ENCODE data around the gene AGFG2.
"Not testable (repeated sequence)": the region's sequence is repeated elsewhere in the genome, so short reads cannot be mapped to it uniquely, and the experiment has no call there.

The AGFG2 gene

GRCh38 chr7:100538654-100539435 is at the start of gene AGFG2:
TSS of gene AGFG2 (plus strand) at chr7:100539203. CDS start at chr7:100539347, 144 bp downstream.
- peak; percentile 100 for DNase-seq (ENCODE audit: low spot score)

DNA sequence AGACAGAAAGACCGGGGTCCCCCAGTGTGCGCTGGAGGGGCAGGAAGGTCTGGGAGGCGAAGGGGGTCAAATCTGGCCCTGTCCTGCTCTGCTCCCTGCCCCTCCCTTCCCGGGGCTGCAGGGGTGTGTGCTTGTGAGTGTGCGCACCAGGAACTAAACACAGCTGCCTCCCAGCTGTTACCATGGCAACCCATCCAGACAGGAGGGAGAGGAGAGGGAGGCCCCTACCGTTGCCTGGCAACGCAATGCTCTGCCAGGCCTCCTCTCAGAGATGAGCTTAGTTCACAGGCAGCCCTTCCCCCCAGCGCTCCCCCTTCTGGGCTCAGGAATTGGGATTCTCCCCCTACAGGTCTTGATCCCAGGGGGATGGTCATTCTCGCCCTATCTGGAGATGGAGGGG is 49.2 kb upstream of the AGFG2 start:
- DNase-seq (ENCODE audit: low spot score): peak; percentile 53

- no peak for DNase-seq (ENCODE audit: low spot score)
These were observed 48.4 kb upstream of the AGFG2 start for GRCh38 chr7:100490483-100491191.

- DNase-seq (ENCODE audit: low spot score): no peak
These were observed 47.8 kb upstream of the AGFG2 start for GRCh38 chr7:100491192-100491578.

- DNase-seq (ENCODE audit: low spot score): no peak
These were observed 46.1 kb upstream of the AGFG2 start for GRCh38 chr7:100492738-100493475.

DNA sequence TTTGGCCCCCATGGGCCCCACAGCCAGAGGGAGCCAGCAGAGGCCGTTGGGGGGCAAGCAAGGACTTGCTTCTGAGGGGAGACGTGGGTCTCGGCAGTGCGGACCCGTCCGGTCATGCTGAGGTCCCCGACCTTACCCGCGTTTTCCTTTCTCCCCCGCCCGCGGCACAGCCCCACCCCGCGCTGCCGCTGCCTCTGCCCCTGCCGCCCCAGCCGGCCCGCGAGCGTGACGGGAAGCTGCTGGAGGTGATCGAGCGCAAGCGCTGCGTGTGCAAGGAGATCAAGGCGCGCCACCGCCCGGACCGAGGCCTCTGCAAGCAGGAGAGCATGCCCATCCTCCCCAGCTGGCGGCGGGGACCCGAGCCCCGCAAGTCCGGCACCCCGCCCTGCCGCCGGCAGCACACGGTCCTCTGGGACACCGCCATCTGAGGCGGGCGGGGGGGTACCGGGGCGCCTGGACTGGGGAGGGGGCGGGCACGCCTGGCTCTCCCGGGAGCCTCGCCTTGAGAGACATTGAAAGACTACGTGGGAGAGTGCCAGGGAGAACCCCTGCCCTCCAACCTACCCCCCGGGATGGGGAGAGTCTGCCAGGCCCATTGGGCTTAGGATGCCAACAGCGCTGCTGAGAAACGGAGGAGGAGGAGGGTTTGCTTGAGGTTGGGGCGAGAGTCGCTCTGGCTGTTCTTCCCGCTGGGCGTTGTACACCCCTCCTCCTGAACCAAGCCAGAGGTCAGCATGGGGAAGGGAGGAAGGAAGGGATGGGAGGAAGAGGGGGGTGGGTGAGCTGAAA is 45.3 kb upstream of the AGFG2 start:
- peak; percentile 53 for DNase-seq (ENCODE audit: low spot score)

DNA sequence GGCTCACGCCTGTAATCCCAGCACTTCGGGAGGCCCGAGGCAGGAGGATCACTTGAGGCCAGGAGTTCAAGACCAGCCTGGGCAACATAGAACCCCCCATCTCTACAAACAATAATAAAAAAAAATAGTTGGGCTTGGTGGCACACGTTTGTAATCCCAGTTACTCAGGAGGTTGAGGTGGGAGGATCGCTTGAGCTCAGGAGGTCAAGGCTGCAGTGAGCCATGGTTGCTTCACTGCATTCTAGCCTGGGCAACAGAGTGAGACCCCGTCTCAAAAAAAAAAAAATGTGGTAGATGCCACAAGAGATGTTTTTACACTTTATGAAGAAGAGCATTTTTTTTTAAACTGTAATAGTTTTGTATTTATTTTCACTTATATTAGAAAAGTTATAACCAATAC is 42.5 kb upstream of the AGFG2 start:
- DNase-seq (ENCODE audit: low spot score): no peak

- DNase-seq (ENCODE audit: low spot score): not testable (repeated sequence)
These were observed 38.3 kb upstream of the AGFG2 start for GRCh38 chr7:100500743-100501142.

DNA sequence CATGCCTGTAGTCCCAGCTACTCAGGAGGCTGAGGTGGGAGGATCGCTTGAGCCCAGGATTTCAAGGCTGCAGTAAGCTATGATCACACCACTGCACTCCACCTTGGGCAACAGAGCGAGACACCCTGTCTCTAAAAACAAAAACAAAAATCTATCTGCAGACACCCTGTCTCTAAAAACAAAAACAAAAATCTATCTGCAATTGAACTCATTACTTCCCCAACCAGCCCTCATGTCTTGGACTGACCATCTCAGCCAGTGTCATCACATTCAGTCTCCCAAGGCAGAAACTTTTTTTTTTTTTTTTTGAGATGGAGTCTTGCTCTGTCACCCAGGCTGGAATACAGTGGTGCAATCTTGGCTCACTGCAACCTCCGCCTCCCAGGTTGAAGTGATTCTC is 35.0 kb upstream of the AGFG2 start:
- DNase-seq (ENCODE audit: low spot score): not testable (repeated sequence)

- DNase-seq (ENCODE audit: low spot score): no peak
These were observed 34.0 kb upstream of the AGFG2 start for GRCh38 chr7:100504887-100505611.

GRCh38 chr7:100506356-100506923 is 32.6 kb upstream of the AGFG2 start:
- no peak for DNase-seq (ENCODE audit: low spot score)

DNA sequence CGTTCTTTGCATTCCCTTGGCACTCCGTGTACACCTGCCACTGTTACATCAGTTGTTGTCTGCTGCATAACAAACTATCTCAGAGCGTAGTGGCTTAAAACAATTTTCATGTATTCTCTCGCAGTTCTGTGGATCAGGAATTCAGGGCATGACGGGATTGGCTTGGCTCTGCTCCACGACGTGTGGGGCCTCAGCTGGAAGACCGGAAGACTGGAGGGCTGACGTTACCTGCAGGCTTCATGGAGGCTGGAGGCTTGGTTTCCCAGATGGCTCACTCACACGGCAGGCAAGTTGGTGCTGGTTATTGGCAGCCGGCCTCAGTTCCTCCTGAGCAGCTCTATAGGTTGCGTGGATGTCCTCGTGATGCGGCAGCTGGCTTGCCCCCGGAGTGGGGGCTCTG is 29.8 kb upstream of the AGFG2 start:
- no peak for DNase-seq (ENCODE audit: low spot score)

GRCh38 chr7:100510437-100511239 is 28.4 kb upstream of the AGFG2 start:
- no peak for DNase-seq (ENCODE audit: low spot score)

DNA sequence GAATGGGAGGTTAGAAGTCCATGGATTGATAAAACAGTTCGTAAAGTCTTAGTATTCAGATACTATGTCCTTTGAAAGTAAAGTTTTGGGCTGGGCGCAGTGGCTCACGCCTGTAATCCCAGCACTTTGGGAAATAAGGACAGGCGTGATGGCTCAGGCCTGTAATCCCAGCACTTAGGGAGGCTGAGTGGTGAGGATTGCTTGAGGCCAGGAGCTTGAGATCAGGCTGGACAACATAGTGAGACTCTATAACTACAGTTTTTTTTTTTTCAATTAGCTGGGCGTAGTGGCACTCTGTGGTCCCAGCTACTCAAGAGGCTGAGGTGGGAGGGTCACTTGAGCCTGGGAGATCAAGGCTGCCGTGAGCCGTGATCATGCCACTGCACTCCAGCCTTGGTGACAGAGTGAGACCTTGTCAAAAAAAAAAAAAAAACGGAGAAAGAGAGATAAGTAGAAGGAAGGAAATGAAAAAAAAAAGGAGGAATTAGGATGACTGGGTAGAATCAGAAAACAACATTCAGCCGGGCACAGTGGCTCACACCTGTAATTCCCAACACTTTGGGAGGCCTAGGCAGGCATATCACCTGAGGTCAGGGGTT is 25.7 kb upstream of the AGFG2 start:
- DNase-seq (ENCODE audit: low spot score): no peak

- DNase-seq (ENCODE audit: low spot score): no peak
These were observed 23.9 kb upstream of the AGFG2 start for GRCh38 chr7:100515072-100515532.

GRCh38 chr7:100516135-100516812 is 22.7 kb upstream of the AGFG2 start:
- DNase-seq (ENCODE audit: low spot score): peak; percentile 70

DNA sequence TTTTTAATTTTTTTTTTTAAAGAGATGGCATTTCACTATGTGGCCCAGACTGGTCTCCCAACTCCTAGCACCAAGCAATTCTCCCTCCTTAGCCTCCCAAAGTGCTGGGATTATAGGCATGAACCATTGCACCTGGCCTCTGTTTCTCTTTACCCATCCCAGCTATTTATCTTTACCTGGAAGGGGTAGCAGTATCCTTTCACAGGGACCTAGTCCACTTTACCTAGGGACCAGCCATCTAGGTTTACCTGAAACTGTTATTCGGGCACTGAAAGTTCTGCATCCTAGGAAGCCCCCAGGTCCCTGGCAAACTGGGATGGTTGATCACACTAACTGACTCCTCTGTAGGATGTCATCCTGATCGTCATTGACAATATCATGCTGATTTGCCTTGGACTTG is 21.7 kb upstream of the AGFG2 start:
- DNase-seq (ENCODE audit: low spot score): no peak

DNA sequence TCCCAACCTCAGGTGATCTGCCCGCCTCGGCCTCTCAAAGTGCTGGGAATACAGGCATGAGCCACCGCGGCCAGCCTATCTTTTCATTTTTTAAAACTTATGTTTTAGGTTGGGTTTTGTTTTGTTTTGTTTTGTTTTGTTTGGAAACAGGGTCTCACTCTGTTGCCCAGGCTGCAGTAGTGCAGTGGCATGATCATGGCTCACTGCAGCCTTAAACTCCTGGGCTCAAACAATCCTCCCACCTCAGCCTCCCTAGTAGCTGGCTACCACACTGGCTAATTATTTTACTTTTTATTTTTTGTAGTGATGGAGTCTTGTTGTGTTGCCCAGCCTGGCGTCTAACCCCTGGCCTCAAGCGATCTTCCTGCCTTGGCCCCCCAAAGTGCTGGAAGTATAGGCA is 19.4 kb upstream of the AGFG2 start:
- DNase-seq (ENCODE audit: low spot score): no peak

DNA sequence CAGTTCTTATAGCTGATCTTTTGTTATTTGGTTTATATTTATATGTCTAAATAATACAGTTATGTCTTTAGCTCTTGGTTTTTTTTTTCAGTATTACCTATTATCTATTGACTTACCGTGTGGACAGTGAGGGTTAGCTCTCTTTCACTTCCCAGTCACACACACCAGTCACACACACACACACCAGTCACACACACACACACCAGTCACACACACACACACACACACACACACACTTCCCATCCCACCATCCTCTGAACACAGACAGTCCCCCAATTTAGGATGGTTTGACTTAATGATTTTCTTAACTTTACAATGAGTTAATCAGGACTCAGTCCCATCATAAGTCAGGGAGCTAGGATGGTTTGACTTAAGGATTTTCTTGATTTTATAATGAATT is 18.9 kb upstream of the AGFG2 start:
- DNase-seq (ENCODE audit: low spot score): no peak
